GM19043 (cell line): ENCODE measurements around the gene CCR5.
"Not testable (repeated sequence)": the region's sequence is repeated elsewhere in the genome, so short reads cannot be mapped to it uniquely, and the experiment has no call there.

ENCODE experiments used
- ATAC-seq: cut with Tn5 transposase; IDR thresholded peaks from one replicate; pipeline ENCODE4 v1.9.1; 2021; ENCODE audit warnings: low read depth; ENCODE audit not compliant: unreplicated experiment

The CCR5 gene

GRCh38 chr3:46370839-46371518, at the start of gene CCR5:
TSS of gene CCR5 (plus strand) at chr3:46370946. CDS start at chr3:46372903, 1,957 bp downstream.
- no peak for ATAC-seq

- ATAC-seq, result no peak
Observed at GRCh38 chr3:46321461-46322104, 49.2 kb upstream of the CCR5 start.

GRCh38 chr3:46324036-46324435, 46.7 kb upstream of the CCR5 start:
- no peak for ATAC-seq

GRCh38 chr3:46325645-46326300, 45.0 kb upstream of the CCR5 start:
- ATAC-seq, result no peak

GRCh38 chr3:46330676-46331075, 40.1 kb upstream of the CCR5 start:
- not testable (repeated sequence) for ATAC-seq

- no peak for ATAC-seq
Observed at GRCh38 chr3:46334741-46335478, 35.8 kb upstream of the CCR5 start.

DNA sequence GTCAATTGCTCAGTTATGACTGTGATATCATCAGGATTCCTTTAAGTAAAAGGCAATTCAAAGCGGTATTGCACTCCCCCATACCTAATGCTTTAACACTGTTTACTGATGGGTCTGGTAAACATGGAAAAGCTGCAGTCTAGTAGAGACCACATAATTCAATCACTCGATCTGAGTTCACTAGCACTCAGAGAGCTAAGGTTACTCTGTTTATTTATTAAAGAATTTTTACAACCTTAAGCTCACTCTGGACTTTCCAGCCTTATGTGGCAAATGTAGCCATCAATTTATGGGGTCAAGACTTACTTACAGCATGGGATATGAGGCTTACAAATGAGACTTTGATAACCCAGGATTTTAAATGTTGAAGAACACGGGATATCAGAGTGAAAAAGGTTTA, 35.2 kb upstream of the CCR5 start:
- ATAC-seq, result no peak

DNA sequence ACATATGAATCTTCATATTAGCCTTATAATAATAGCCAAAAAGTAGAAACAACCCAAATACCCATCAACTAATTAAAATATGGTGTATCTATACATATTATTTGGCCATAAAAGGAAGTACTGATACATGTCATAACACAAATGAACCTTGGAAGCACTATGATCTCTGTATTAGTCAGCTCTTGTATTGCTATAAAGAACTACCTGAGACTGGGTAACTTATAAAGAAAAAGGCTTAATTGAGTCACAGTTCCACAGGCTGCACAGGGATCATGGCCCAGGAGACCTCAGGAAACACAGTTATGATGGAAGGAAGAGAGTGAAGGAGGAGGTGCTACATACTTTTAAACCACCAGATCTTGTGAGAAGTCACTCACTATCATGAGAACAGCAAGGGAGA, 32.8 kb upstream of the CCR5 start:
- no peak for ATAC-seq

- no peak for ATAC-seq
Observed at GRCh38 chr3:46338840-46339239, 31.9 kb upstream of the CCR5 start.

GRCh38 chr3:46344476-46344875, 26.3 kb upstream of the CCR5 start:
- no peak for ATAC-seq

DNA sequence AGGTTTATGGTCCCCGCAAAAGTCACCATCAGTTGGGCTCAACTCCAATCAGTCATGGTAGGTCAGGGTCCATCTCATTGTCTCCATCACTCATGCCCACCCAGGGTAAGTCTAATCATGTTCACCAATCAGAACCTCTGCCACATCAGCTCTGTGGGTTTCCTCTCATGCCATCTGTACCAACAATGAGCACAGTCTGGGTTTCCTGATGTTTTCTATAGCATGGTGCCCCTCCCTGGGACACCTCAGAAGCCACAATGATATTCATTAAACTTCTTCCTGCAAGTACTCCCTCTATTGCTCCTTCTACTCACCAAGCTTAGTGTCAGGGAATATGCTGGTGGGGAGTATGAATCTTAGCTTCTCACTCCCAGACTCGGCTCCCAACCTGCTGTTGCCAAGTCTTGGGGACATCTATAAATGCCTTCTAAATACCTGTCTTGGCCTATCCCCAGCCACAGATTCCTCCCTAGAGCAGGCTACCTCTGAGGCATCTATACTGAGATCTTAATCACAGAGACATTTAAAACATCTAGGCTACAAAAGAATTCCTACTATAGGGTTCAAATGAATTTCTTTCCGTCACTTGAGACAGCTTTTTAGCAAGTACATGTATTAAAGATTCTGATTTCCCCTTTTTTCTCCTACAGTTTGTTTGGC, 21.8 kb upstream of the CCR5 start:
- ATAC-seq, result no peak

- ATAC-seq, result peak; percentile 69
Observed at GRCh38 chr3:46349484-46350261, 21.1 kb upstream of the CCR5 start.

DNA sequence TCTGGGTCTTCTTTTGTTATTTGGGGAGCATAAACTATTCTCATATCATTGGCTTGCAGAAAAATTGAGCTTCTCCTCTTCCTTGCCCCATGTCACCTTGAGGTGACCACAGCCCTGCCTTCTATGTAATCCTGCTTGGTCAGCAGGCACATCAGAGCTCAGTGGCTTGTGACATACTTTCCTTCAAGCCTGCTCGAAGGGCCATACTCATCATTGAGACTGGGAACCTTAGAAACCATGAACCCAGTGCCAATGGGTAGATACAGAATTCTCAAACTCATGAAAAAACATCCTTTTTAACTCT, 20.5 kb upstream of the CCR5 start:
- ATAC-seq, result peak; percentile 26

- ATAC-seq, result no peak
Observed at GRCh38 chr3:46351646-46352045, 19.1 kb upstream of the CCR5 start.

- ATAC-seq, result no peak
Observed at GRCh38 chr3:46353090-46353489, 17.7 kb upstream of the CCR5 start.

DNA sequence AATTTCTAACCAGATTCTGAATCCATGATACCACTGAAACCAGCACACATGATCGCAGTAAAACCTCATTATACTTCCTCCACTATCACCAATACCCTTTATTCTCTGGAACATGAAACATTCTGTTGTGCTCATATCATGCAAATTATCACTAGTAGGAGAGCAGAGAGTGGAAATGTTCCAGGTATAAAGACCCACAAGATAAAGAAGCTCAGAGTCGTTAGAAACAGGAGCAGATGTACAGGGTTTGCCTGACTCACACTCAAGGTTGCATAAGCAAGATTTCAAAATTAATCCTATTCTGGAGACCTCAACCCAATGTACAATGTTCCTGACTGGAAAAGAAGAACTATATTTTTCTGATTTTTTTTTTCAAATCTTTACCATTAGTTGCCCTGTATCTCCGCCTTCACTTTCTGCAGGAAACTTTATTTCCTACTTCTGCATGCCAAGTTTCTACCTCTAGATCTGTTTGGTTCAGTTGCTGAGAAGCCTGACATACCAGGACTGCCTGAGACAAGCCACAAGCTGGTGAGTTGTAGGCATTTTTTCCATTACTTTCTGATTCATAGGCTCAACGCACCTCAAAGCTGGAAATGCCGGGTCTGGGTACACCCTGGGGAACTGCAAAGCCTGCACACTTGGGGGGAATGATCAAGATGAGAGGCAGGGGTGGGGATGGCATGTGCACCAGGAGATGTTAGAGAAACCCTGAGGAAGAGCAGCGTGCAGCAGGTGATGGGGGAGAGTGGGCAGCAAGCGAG, 16.9 kb upstream of the CCR5 start, which contains the start of gene CCR2:
CCR2 (plus strand) TSS at position 465 of the 764 bp plus-strand sequence. CDS start 3,417 bp downstream, outside the sequence.
- no peak for ATAC-seq

DNA sequence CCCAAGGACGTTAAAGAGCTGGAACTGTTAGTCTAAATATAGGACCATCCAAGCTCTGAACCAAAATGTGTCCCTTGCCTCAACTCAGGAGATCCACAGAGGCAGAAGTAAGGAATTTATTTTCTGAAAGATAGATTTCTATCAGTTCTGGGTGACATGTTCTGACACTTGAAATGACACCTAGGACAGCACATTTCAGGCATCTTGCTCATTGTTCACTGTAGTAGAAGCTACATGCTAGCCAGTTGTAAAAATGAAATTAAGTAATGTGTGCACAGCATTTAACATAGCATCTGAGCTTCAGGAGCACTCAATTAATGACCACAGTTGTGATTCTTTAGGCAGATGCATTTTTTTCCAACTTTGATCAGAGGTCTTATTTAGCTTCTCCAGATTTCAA, 16.3 kb upstream of the CCR5 start:
- no peak for ATAC-seq

DNA sequence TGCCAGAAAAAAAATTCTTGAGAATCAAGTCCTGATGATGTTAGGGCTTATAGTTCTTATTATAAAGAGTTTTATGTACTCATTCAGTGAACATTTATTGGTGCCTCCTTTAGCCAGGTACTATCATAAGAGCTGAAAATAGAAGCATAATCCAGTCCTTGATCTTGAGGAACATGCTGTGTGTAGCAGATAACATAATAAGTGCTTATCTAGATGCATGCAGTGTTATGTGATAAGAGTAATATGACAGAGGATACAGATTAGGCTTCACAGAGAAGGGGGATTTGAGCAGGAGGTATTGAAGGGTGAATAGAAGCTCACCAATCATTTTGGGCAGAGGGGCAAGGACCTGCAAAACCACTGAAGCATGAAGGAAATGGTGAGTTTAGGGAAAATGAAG, 15.8 kb upstream of the CCR5 start:
- no peak for ATAC-seq

DNA sequence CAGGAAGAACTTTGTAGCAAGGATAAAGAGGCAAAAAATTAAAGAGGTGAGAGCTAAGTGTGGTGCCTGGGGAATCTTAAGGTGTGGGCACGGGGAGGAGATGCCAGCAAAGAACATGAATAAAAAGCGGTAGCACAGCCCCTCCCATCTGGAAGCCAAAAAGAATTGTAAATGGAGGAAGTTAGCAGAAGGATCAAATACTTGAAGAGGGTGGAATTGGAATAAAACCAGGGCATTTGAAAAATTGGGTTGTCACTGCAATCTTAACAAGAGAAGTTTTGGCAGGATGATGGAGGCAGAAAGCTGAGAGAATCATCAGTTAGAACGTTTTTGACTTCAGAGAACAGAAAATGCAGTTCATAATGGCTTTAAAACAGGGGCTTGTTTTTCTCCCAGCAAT, 14.5 kb upstream of the CCR5 start:
- ATAC-seq, result no peak
